SK-N-SH (cell line): ENCODE measurements around the gene CUBN. TPM values are rescaled to one million over a fixed set of nuclear protein-coding genes. Genes with fewer than 3 reads are reported as not detected.

Experiments
- CTCF ChIA-PET: fragments of 300-600, 350-600 bp; formaldehyde crosslinking; extraction: SDS; loops from one replicate; lab custom pipeline; 2021; lab: Yijun Ruan, JAX
- POLR2A ChIA-PET: fragments of 350-600 bp; sonication (Branson Sonifier 250); formaldehyde crosslinking; extraction: SDS; loops from one replicate; lab custom pipeline; 2020; ENCODE audit warnings: antibody characterized with exemption, inconsistent platforms; lab: Yijun Ruan, JAX
- DNase-seq: peaks from one replicate; pipeline ENCODE4 v3.0.0; 2012
- H2AFZ ChIP-seq: fragments of 200-600 bp; sonication (generic); 2 replicates; pipeline ENCODE4 v1.8.1; 2016; ENCODE audit warnings: antibody characterized with exemption, mild to moderate bottlenecking, low read depth
- H3F3A ChIP-seq: fragments of 200-600 bp; sonication (generic); replicated peaks from 2 replicates; pipeline ENCODE3; 2016; ENCODE audit warnings: antibody characterized with exemption, mild to moderate bottlenecking; ENCODE audit not compliant: insufficient read depth
- H3K27ac ChIP-seq, 2 experiments: fragments of 200-500 bp in 1 of 2; fragments of 200-600 bp in 1 of 2; sonication (Bioruptor generic) in 1 of 2; sonication (generic), shearing (Covaris generic) in 1 of 2; 2 replicates each; pipeline versions ENCODE4 v1.5.1 to v1.6.1; 2014 to 2016; ENCODE audit warnings: low read depth in 2 of 2, inconsistent platforms in 1 of 2, low read length in 1 of 2, mild to moderate bottlenecking in 1 of 2, mixed read lengths in 1 of 2
- H3K27me3 ChIP-seq: fragments of 200-600 bp; sonication (generic), shearing (Covaris generic); 2 replicates; pipeline ENCODE4 v1.6.1; 2016; ENCODE audit warnings: mixed run types; ENCODE audit not compliant: insufficient read depth
- H3K36me3 ChIP-seq, 2 experiments: fragments of 200-500 bp in 1 of 2; fragments of 200-600 bp in 1 of 2; sonication (Bioruptor generic) in 1 of 2; sonication (generic) in 1 of 2; replicated peaks in 1 of 2; 2 replicates each; pipeline versions ENCODE3 to v1.5.1; 2014 to 2016; ENCODE audit warnings: low read length in 1 of 2, mild to moderate bottlenecking in 1 of 2; ENCODE audit not compliant: insufficient read depth in 2 of 2, control insufficient read depth in 1 of 2
- H3K4me1 ChIP-seq, 2 experiments: fragments of 200-500 bp in 1 of 2; fragments of 200-600 bp in 1 of 2; sonication (Bioruptor generic) in 1 of 2; sonication (generic), shearing (Covaris generic) in 1 of 2; 2 replicates each; pipeline versions ENCODE4 v1.5.1 to v1.6.1; 2014 to 2016; ENCODE audit warnings: low read depth in 1 of 2, low read length in 1 of 2, mixed run types in 1 of 2; ENCODE audit not compliant: insufficient read depth in 2 of 2, control insufficient read depth in 1 of 2
- H3K4me2 ChIP-seq: fragments of 200-600 bp; sonication (generic), shearing (Covaris generic); 2 replicates; pipeline ENCODE4 v1.6.1; 2017; ENCODE audit warnings: mixed run types
- H3K4me3 ChIP-seq, 2 experiments: fragments of 200-500 bp in 1 of 2; fragments of 200-600 bp in 1 of 2; sonication (Bioruptor generic) in 1 of 2; sonication (generic), shearing (Covaris generic) in 1 of 2; 2 replicates each; pipeline versions ENCODE4 v1.5.1 to v1.8.1; 2014 to 2016; ENCODE audit warnings: low read depth in 2 of 2, inconsistent platforms in 1 of 2, low read length in 1 of 2, mild to moderate bottlenecking in 1 of 2, mixed read lengths in 1 of 2, moderate library complexity in 1 of 2
- H3K79me2 ChIP-seq: fragments of 200-600 bp; sonication (generic); 2 replicates; pipeline ENCODE4 v1.8.1; 2017; ENCODE audit warnings: mild to moderate bottlenecking; ENCODE audit not compliant: insufficient read depth
- H3K9ac ChIP-seq: fragments of 200-600 bp; sonication (generic); 2 replicates; pipeline ENCODE4 v1.6.1; 2017; ENCODE audit warnings: mixed run types
- H3K9me2 ChIP-seq: fragments of 200-600 bp; sonication (generic); 2 replicates; pipeline ENCODE4 v1.6.1; 2017; ENCODE audit warnings: mixed run types
- H3K9me3 ChIP-seq: fragments of 200-600 bp; sonication (generic); 2 replicates; pipeline ENCODE4 v1.6.1; 2017; ENCODE audit warnings: mixed run types, mild to moderate bottlenecking, moderate library complexity
- H4K20me1 ChIP-seq: fragments of 200-600 bp; sonication (generic); 2 replicates; pipeline ENCODE4 v1.6.1; 2017; ENCODE audit warnings: mild to moderate bottlenecking, mixed run types; ENCODE audit not compliant: insufficient read depth
- EP300 ChIP-seq, 2 experiments: IDR thresholded peaks; 2 replicates each; pipeline versions ENCODE4 v1.4.0 to v1.6.1; 2012; ENCODE audit warnings: borderline replicate concordance in 1 of 2, low read depth in 1 of 2, low read length in 1 of 2
- EZH2phosphoT487 ChIP-seq: fragments of 200-600 bp; sonication (generic); IDR thresholded peaks from 2 replicates; pipeline ENCODE4 v1.6.1; 2017; ENCODE audit warnings: low read depth, mixed run types, mild to moderate bottlenecking, antibody characterized with exemption, moderate library complexity, borderline replicate concordance
- FOSL2 ChIP-seq: IDR thresholded peaks from 2 replicates; pipeline ENCODE4 v1.4.0; 2012; ENCODE audit warnings: low read depth, mild to moderate bottlenecking, moderate library complexity, borderline replicate concordance
- FOXJ3 ChIP-seq: sonication (generic); formaldehyde crosslinking; IDR thresholded peaks from 2 replicates; pipeline ENCODE4 v1.5.1; 2020; ENCODE audit warnings: mild to moderate bottlenecking, missing genetic modification reagents
- GABPA ChIP-seq: IDR thresholded peaks from 2 replicates; pipeline ENCODE4 v1.4.0; 2012; ENCODE audit warnings: low read depth, mild to moderate bottlenecking
- GATA2 ChIP-seq: sonication (generic); formaldehyde crosslinking; IDR thresholded peaks from 2 replicates; pipeline ENCODE4 v1.5.0; 2020; ENCODE audit warnings: mild to moderate bottlenecking, missing genetic modification reagents
- JUND ChIP-seq: IDR thresholded peaks from 2 replicates; pipeline ENCODE4 v1.4.0; 2012
- MEF2A ChIP-seq: IDR thresholded peaks from 2 replicates; pipeline ENCODE4 v1.4.0; 2012; ENCODE audit warnings: low read depth, borderline replicate concordance
- MXI1 ChIP-seq: IDR thresholded peaks from 2 replicates; pipeline ENCODE4 v1.6.1; 2012; ENCODE audit warnings: mild to moderate bottlenecking, low read depth, low read length, improper control_type of control experiment
- NFIC ChIP-seq: IDR thresholded peaks from 2 replicates; pipeline ENCODE4 v1.4.0; 2012; ENCODE audit warnings: borderline replicate concordance
- POLR2AphosphoS5 ChIP-seq: IDR thresholded peaks from 2 replicates; pipeline ENCODE4 v1.6.1; 2012; ENCODE audit warnings: low read depth, low read length
- RAD21 ChIP-seq: IDR thresholded peaks from 2 replicates; pipeline ENCODE4 v1.6.1; 2012; ENCODE audit warnings: mild to moderate bottlenecking, low read length
- RFX5 ChIP-seq: IDR thresholded peaks from 2 replicates; pipeline ENCODE4 v1.6.1; 2012; ENCODE audit warnings: mild to moderate bottlenecking, improper control_type of control experiment, low read length
- RXRA ChIP-seq: IDR thresholded peaks from 2 replicates; pipeline ENCODE4 v1.4.0; 2012; ENCODE audit warnings: low read depth, mild to moderate bottlenecking, borderline replicate concordance
- SMC3 ChIP-seq: IDR thresholded peaks from 2 replicates; pipeline ENCODE4 v1.6.1; 2012; ENCODE audit warnings: low read depth, low read length, improper control_type of control experiment
- TCF12 ChIP-seq: IDR thresholded peaks from 2 replicates; pipeline ENCODE4 v1.4.0; 2012
- TEAD4 ChIP-seq: IDR thresholded peaks from 2 replicates; pipeline ENCODE4 v1.4.0; 2012; ENCODE audit warnings: mild to moderate bottlenecking, borderline replicate concordance; ENCODE audit not compliant: insufficient read depth
- WGBS: methylation state at CpG from one replicate; pipeline ENCODE4 v1.1.6; 2017; ENCODE audit warnings: low lambda C conversion rate; 5-methylcytosine and 5-hydroxymethylcytosine counted together
- polyA plus RNA-seq, 3 experiments: library from polyadenylated mRNA; depleted of rRNA; stranded (reverse); fragments of >200 nt; gene quantifications; 2 replicates each; pipeline ENCODE4 v1.2.3, GENCODE V29; 2012
- TF ChIP-seq, protein P1 (sequence below): fragments of 150-350 bp; IDR thresholded peaks from 2 replicates; pipeline ENCODE4 v1.6.1; 2017; ENCODE audit warnings: antibody characterized with exemption, low read length, low read depth, borderline replicate concordance
- TF ChIP-seq, protein P2 (sequence below): IDR thresholded peaks from 2 replicates; pipeline ENCODE4 v1.6.1; 2012; ENCODE audit warnings: mild to moderate bottlenecking, low read depth, low read length, moderate library complexity
- TF ChIP-seq, protein P3 (sequence below): IDR thresholded peaks from 2 replicates; pipeline ENCODE4 v1.4.0; 2012; ENCODE audit warnings: low read depth, borderline replicate concordance
- TF ChIP-seq, protein P4 (sequence below): fragments of 150-350 bp; IDR thresholded peaks from 2 replicates; pipeline ENCODE4 v1.6.1; 2016; ENCODE audit warnings: mild to moderate bottlenecking, low read depth, low read length

CUBN gene
- polyA plus RNA-seq, 1 of the 3 experiments (the other 2 are of a cell fraction) = 2.4 TPM

- peak overlapping the region; percentile 62; the same call in 1 of the 2 replicates for H3K9ac ChIP-seq
- no peaks in the 10 kb centered on the region for H3K36me3 ChIP-seq
- H3K27ac ChIP-seq = peak overlapping the region in 1 of 2 experiments; percentile 98; a peak in 2 of 4 replicates
- 79% methylated on average over 6 of the region's 6 CpGs for WGBS
- H3K9me3 ChIP-seq = no peaks in the 10 kb centered on the region
- H3K9me2 ChIP-seq = no peaks in the 10 kb centered on the region
- no peaks in the 10 kb centered on the region for H3K27me3 ChIP-seq
- CTCF ChIA-PET = no interaction called here
- DNase-seq = no peak
- no peaks in the 10 kb centered on the region for H4K20me1 ChIP-seq
- H3K79me2 ChIP-seq = peaks cover 5% of the 10 kb centered on the region
- H3K4me1 ChIP-seq = peaks cover 11 to 63% of the 10 kb centered on the region in 2 experiments
- TF ChIP-seq, protein P1, sequence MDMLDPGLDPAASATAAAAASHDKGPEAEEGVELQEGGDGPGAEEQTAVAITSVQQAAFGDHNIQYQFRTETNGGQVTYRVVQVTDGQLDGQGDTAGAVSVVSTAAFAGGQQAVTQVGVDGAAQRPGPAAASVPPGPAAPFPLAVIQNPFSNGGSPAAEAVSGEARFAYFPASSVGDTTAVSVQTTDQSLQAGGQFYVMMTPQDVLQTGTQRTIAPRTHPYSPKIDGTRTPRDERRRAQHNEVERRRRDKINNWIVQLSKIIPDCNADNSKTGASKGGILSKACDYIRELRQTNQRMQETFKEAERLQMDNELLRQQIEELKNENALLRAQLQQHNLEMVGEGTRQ = no peak
- no peak for TF ChIP-seq GATA2 (CRISPR knock-in tag)
- TF ChIP-seq, protein P2, sequence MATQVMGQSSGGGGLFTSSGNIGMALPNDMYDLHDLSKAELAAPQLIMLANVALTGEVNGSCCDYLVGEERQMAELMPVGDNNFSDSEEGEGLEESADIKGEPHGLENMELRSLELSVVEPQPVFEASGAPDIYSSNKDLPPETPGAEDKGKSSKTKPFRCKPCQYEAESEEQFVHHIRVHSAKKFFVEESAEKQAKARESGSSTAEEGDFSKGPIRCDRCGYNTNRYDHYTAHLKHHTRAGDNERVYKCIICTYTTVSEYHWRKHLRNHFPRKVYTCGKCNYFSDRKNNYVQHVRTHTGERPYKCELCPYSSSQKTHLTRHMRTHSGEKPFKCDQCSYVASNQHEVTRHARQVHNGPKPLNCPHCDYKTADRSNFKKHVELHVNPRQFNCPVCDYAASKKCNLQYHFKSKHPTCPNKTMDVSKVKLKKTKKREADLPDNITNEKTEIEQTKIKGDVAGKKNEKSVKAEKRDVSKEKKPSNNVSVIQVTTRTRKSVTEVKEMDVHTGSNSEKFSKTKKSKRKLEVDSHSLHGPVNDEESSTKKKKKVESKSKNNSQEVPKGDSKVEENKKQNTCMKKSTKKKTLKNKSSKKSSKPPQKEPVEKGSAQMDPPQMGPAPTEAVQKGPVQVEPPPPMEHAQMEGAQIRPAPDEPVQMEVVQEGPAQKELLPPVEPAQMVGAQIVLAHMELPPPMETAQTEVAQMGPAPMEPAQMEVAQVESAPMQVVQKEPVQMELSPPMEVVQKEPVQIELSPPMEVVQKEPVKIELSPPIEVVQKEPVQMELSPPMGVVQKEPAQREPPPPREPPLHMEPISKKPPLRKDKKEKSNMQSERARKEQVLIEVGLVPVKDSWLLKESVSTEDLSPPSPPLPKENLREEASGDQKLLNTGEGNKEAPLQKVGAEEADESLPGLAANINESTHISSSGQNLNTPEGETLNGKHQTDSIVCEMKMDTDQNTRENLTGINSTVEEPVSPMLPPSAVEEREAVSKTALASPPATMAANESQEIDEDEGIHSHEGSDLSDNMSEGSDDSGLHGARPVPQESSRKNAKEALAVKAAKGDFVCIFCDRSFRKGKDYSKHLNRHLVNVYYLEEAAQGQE = no peak
- TF ChIP-seq MEF2A = no peak
- no peak for TF ChIP-seq FOSL2
- TF ChIP-seq, protein P3, sequence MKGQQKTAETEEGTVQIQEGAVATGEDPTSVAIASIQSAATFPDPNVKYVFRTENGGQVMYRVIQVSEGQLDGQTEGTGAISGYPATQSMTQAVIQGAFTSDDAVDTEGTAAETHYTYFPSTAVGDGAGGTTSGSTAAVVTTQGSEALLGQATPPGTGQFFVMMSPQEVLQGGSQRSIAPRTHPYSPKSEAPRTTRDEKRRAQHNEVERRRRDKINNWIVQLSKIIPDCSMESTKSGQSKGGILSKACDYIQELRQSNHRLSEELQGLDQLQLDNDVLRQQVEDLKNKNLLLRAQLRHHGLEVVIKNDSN = no peak
- TF ChIP-seq EP300 (IDR thresholded peaks at IDR 0.05; ENCODE audit: borderline replicate concordance in 1 of 2, low read depth in 1 of 2, low read length in 1 of 2) = no peak
- no peak for TF ChIP-seq TEAD4
- no peak for TF ChIP-seq SMC3
- POLR2A ChIA-PET = no interaction called here
- peak overlapping the region; percentile 27; the same call in 1 of the 2 replicates for H3K4me2 ChIP-seq
- H2AFZ ChIP-seq = no peak overlapping the region
- H3F3A ChIP-seq = peaks cover 87% of the 10 kb centered on the region
- H3K4me3 ChIP-seq = no peak overlapping the region
These were observed 69.3 kb downstream of the CUBN start for GRCh38 chr10:17060289-17060688.

DNA sequence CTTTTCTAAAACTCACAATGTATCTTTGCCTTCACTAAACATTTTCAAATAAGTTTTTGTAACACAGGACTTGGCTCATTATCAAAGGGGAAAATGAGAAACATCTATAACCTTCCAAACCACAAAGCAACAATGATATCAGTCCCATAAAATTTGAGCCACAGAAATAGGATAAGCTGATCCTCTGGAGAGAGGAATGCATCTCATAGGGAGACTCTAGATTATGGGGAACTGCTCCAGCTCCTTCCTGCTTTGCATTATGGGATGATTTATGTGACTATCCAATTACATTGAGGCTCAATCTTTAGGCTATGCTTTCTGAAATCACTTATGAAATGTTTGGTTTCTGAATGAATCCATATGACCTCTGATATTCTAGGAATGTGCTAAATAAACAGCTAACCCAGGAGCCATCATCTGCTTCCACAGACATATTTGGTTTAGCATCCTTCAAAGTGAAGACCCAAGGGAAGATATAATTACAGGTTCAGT, 70.4 kb downstream of the CUBN start:
- Histone ChIP-seq H3K9me2 (no peaks in the 10 kb centered on the region), H3K4me2 (peak overlapping the region; percentile 54), H4K20me1 (no peaks in the 10 kb centered on the region), H3K27me3 (no peaks in the 10 kb centered on the region), H3K79me2 (no peaks in the 10 kb centered on the region; the same call in 1 of the 2 replicates), H3K36me3 (no peaks in the 10 kb centered on the region), H3K9ac (peak overlapping the region; percentile 62), H3K27ac (peak overlapping the region; percentile 77 to 98; a peak in 3 of 4 replicates), H3K4me3 (no peak overlapping the region), H3K9me3 (peaks cover 7% of the 10 kb centered on the region; the same call in 1 of the 2 replicates), H3K4me1 (peaks cover 11 to 52% of the 10 kb centered on the region in 2 experiments), H3F3A (peaks cover 86% of the 10 kb centered on the region), H2AFZ (no peak overlapping the region)
- ChIA-PET POLR2A (no interaction called here), CTCF (interaction anchor here (0.5 kb wide), 1 partner anchor 285 kb away, joined by 3 read pairs; no protein-coding TSS in a partner anchor)
- no peak for DNase-seq
- TF ChIP-seq FOSL2 (peak; percentile 70; the same call in 1 of the 2 replicates), GABPA (no peak), TCF12 (peak; percentile 99), RFX5 (no peak), RAD21 (no peak), MEF2A (peak; percentile 90), SMC3 (peak; percentile 4; the same call in 1 of the 2 replicates), NFIC (peak; percentile 92), EZH2phosphoT487 (no peak), JUND (peak; percentile 92), POLR2AphosphoS5 (peak; percentile 79), RXRA (peak; percentile 63; the same call in 1 of the 2 replicates), MXI1 (no peak), FOXJ3 (CRISPR knock-in tag) (no peak)
- TF ChIP-seq, protein P4, sequence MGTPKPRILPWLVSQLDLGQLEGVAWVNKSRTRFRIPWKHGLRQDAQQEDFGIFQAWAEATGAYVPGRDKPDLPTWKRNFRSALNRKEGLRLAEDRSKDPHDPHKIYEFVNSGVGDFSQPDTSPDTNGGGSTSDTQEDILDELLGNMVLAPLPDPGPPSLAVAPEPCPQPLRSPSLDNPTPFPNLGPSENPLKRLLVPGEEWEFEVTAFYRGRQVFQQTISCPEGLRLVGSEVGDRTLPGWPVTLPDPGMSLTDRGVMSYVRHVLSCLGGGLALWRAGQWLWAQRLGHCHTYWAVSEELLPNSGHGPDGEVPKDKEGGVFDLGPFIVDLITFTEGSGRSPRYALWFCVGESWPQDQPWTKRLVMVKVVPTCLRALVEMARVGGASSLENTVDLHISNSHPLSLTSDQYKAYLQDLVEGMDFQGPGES = no peak
